Choroid plexus epithelial cell (primary cell): ENCODE results near the gene FSD1.

ENCODE experiments used
- DNase-seq: peaks from one replicate; pipeline ENCODE4 v3.0.0-alpha.2; 2010; ENCODE audit warnings: low read depth
- H3K4me3 ChIP-seq: 2 replicates; pipeline ENCODE4 v1.5.1; 2011; ENCODE audit warnings: low read depth, mild to moderate bottlenecking, control low read depth, low read length, moderate library complexity
- TF ChIP-seq, protein P1 (sequence below): conservative IDR thresholded peaks from 2 replicates; pipeline ENCODE4 v1.5.1; 2011; ENCODE audit warnings: low read depth, mild to moderate bottlenecking, control low read depth, inconsistent platforms, low read length, moderate library complexity

FSD1 gene

DNA sequence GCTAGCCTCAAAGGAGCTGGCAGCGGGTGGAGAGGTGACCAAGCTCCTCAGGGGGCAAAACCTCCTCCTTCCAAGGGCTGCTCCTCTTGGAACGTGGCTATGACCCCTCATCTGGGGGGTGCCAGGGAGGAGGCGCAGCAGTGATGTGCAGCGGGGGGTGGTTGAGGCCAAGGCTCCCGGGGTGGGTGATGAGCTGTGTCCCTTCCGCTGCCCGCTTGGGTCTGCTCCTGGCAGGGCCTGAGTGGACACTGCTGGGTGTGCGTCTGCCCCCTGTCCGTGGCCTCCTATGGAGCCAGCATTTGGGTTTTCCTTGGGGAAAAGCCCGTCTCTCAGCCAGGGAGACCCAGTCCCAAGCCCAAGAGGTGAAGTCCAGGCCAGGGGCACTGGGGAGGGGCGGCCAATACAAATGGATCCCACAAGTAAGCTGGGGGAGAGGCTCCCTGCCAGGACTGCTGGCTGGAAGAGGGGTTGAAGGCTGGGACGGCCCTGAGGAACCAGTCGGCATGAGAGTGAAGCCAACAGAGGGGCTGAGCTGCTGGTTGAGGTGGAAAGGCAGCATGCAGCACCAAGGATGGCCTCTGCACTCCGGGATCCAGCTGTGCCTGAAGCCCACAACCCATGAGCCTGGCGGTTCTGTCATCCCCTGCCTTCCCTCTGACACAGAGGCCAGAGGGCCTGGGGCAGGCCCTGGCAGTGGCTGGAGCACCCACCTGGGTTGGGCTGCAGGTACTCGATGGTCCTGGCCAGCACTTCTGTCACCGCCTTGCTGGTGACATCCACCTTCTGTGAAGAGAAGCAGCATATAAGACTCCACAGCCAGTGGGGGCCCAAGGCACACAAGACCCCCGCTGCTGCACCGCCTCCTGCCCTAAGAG, 61.6 kb downstream of the FSD1 start:
- no peak overlapping the region for H3K4me3 ChIP-seq
- DNase-seq, result no peak
- TF ChIP-seq, protein P1, sequence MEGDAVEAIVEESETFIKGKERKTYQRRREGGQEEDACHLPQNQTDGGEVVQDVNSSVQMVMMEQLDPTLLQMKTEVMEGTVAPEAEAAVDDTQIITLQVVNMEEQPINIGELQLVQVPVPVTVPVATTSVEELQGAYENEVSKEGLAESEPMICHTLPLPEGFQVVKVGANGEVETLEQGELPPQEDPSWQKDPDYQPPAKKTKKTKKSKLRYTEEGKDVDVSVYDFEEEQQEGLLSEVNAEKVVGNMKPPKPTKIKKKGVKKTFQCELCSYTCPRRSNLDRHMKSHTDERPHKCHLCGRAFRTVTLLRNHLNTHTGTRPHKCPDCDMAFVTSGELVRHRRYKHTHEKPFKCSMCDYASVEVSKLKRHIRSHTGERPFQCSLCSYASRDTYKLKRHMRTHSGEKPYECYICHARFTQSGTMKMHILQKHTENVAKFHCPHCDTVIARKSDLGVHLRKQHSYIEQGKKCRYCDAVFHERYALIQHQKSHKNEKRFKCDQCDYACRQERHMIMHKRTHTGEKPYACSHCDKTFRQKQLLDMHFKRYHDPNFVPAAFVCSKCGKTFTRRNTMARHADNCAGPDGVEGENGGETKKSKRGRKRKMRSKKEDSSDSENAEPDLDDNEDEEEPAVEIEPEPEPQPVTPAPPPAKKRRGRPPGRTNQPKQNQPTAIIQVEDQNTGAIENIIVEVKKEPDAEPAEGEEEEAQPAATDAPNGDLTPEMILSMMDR, result no peak

GRCh38 chr19:4366666-4367335, 62.4 kb downstream of the FSD1 start:
- DNase-seq, result no peak
- no peak overlapping the region for H3K4me3 ChIP-seq
- TF ChIP-seq, protein P1, result no peak

DNA sequence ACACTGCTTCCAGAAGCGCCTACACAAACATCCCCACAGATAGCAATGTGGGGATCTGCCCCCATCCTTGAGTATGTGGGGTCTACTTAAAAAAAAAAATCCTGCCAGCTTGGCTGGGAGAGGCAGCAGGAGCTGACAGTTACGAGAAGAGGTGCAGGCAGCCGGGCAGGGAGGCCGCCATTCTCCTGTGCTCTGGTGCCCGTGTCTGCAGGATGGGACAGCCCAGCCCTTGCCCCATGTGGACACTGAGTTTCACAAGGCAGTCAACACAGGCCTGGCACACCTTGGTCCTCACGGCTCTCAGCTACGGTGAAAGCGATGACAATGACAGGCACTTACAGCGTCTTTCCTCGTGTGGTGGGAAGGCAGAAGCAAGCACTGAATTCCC, 62.9 kb downstream of the FSD1 start:
- no peak for DNase-seq
- H3K4me3 ChIP-seq, result no peak overlapping the region
- TF ChIP-seq, protein P1, result no peak

DNA sequence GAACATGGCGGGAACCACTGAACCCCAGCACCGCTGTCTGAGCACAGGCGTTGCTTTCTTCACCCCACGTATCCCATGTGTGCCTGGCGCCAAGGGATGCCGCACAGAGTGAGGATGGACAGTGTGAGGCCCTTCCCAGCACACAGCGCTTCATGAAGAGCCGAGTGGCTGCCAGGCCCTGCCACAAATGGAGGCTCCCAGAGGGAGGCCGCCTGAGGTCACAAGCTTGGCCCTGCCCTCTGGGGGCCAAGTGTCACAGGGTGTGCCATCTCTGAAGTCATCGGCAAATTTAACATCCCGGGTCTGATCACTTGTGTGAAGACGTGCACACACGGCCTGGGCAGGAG, 63.4 kb downstream of the FSD1 start:
- TF ChIP-seq, protein P1, result no peak

DNA sequence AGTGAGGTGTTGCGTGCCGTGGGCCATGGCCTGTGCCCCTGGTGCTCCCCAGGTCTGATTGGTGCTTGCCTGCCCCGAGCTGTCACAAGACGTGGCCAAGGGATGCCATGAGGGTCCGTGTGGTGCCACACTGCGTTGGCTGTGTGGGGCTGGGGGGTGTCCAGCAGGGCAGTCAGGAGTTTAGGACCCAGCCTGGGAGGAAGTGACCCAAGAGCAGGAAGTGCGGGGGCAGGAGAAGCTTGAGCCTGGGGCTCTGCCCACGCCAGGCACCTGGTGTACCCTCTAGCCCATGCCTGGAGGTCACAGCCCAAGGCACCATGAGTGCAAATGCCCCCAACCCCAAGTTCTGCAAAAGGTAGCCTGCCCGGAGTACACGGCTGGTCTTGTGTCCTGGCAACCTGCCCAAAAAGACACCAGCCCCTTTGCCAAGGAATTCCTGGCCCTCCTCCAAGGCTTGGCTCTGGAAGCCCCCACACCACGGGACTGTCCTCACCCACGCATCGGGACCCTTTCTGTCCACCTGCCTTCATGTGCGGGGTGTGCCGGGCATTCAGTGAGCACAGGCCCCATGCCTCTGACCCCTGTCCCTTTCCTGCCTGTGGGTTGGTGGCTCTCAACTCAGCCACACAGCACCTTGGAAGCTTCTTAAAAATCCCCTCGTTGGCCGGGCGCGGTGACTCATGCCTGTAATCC, 63.9 kb downstream of the FSD1 start:
- DNase-seq, result peak; percentile 27
- H3K4me3 ChIP-seq, result no peak overlapping the region
- TF ChIP-seq, protein P1, result no peak

More for the DNA sequence above, 63.4 kb downstream of the FSD1 start:
- H3K4me3 ChIP-seq, result no peak overlapping the region
- DNase-seq, result no peak

GRCh38 chr19:4369109-4369887, 64.9 kb downstream of the FSD1 start:
- no peak overlapping the region for H3K4me3 ChIP-seq
- DNase-seq, result no peak

More at GRCh38 chr19:4369109-4369887, 64.9 kb downstream of the FSD1 start:
- TF ChIP-seq, protein P1, result no peak
